Measurements from ENCODE around the gene DHRS7C.

DHRS7C gene

DNA sequence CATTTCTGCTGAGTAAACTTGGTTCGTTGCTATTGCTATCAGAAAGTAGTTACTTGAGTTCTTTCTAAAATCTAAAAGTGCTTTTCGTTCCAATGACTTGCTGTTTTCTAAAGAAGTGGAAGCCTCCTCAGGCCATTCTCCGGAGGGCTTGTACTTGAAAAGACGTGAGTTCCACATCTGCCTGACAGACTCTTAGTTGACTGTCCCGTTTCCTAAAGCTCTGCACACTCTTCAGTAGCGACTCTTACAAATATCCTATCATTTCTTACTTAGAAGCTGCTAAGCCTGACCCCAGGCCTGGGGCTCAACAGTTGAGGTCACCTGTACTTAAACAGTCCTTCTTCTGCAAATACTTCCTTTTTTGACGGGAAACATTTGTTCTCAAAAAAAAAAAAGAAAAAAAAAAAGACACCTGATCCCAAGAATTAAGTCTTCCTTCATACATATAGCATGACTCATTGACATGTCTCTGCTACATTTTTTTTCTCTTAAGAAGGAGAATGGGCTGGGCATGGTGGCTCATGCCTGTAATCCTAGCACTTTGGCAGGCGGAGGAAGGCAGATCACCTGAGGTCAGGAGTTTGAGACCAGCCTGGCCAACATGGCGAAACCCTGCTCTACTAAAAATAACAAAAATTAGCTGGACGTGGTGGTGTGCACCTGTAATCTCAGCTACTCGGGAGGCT, 61.5 kb downstream of the DHRS7C start:
- no peak for DNase-seq (ENCODE audit: low read depth)
- H3K4me3 ChIP-seq (ENCODE audit: low read depth, low read length), result no peak overlapping the region
- TF ChIP-seq, protein P1, sequence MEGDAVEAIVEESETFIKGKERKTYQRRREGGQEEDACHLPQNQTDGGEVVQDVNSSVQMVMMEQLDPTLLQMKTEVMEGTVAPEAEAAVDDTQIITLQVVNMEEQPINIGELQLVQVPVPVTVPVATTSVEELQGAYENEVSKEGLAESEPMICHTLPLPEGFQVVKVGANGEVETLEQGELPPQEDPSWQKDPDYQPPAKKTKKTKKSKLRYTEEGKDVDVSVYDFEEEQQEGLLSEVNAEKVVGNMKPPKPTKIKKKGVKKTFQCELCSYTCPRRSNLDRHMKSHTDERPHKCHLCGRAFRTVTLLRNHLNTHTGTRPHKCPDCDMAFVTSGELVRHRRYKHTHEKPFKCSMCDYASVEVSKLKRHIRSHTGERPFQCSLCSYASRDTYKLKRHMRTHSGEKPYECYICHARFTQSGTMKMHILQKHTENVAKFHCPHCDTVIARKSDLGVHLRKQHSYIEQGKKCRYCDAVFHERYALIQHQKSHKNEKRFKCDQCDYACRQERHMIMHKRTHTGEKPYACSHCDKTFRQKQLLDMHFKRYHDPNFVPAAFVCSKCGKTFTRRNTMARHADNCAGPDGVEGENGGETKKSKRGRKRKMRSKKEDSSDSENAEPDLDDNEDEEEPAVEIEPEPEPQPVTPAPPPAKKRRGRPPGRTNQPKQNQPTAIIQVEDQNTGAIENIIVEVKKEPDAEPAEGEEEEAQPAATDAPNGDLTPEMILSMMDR (IDR thresholded peaks at IDR 0.05; ENCODE audit: control insufficient read depth, extremely low read depth, insufficient read depth), result no peak

DNA sequence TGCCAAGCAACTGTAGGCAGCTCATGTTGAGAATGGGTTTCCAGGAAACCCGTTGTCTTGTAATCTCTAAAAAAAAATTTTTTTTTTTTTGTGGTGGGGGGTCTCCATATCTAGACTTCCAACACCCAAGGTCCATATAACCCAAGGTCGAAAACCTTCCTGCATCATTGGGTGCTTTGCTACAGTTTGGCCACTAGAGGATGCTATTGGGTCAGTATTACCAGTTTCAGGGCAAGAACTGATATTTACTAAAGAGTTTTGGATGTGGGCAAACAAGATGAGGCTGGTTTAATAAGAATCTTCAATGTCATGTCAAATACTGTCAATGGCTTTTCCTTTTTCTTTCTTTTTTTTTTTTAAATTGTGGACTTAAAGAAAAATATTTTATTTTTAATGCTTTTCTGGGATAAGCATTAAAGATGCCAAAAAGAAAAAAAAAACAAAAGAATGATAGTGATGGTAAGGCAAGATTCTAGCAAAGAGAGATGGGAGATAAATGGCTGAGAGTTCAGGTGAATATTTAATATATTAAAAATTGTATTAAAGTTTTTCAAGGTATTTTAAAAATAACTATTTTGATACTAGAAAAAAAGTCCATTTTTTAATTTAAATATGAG, 62.2 kb downstream of the DHRS7C start:
- no peak overlapping the region for H3K4me3 ChIP-seq (ENCODE audit: low read depth, low read length)
- peak; percentile 32 for DNase-seq (ENCODE audit: low read depth)
- TF ChIP-seq, protein P1 (IDR thresholded peaks at IDR 0.05; ENCODE audit: control insufficient read depth, extremely low read depth, insufficient read depth), result peak; percentile 96

DNA sequence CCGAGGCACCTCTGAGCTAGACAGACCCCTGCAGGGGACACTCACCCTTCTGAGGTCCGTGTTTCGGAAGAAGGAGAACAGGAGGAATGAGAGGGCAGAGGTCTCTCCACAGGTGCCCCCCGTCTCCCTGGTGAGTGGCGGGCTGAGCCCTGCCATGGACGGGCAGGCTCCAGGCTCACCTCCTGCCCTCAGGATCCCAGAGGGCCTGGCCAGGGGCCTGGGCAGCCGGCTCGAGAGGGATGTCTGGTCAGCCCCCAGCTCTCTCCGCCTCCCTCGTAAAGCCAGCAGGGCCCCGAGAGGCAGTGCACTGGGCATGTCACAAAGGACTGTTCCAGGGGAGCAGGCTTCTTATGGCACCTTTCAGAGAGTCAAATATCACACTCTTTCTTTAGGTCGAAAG, 62.8 kb downstream of the DHRS7C start:
- no peak for DNase-seq (ENCODE audit: low read depth)
- TF ChIP-seq, protein P1 (IDR thresholded peaks at IDR 0.05; ENCODE audit: control insufficient read depth, extremely low read depth, insufficient read depth), result no peak

DNA sequence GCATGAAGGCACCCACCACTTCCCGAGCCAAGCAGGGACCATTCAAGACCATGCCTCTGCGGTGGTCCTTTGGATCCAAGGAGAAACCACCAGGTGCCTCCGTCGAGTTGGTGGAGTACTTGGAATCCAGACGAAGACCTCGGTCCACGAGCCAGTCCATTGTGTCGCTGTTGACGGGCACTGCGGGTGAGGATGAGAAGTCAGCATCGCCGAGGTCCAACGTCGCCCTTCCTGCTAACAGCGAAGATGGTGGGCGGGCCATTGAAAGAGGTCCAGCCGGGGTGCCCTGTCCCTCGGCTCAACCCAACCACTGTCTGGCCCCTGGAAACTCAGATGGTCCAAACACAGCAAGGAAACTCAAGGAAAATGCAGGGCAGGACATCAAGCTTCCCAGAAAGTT, 63.4 kb downstream of the DHRS7C start:
- TF ChIP-seq, protein P1 (IDR thresholded peaks at IDR 0.05; ENCODE audit: control insufficient read depth, extremely low read depth, insufficient read depth), result no peak
- no peak overlapping the region for H3K4me3 ChIP-seq (ENCODE audit: low read depth, low read length)
- DNase-seq (ENCODE audit: low read depth), result no peak

More for the DNA sequence above, 62.8 kb downstream of the DHRS7C start:
- no peak overlapping the region for H3K4me3 ChIP-seq (ENCODE audit: low read depth, low read length)

DNA sequence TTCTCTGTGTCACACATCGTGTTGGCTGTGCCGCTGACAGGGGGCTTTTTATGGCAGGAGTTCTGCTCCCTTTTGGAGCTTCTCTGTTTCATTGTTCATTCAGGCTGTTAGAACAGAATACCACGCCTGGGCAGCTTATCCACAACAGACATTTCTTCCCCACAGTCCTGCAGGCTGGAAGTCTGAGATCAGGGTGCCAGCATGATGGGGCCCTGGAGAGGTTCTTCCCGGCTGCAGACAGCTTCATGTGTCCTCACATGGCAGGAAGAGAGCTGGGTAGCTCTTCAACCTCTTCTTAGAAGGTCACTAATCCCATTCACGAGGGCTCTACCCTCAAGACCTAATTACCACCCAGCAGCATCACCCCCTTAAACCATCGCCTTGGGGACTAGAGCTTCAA, 65.1 kb downstream of the DHRS7C start:
- no peak overlapping the region for H3K4me3 ChIP-seq (ENCODE audit: low read depth, low read length)
- TF ChIP-seq, protein P1 (IDR thresholded peaks at IDR 0.05; ENCODE audit: control insufficient read depth, extremely low read depth, insufficient read depth), result no peak
- no peak for DNase-seq (ENCODE audit: low read depth)

DNA sequence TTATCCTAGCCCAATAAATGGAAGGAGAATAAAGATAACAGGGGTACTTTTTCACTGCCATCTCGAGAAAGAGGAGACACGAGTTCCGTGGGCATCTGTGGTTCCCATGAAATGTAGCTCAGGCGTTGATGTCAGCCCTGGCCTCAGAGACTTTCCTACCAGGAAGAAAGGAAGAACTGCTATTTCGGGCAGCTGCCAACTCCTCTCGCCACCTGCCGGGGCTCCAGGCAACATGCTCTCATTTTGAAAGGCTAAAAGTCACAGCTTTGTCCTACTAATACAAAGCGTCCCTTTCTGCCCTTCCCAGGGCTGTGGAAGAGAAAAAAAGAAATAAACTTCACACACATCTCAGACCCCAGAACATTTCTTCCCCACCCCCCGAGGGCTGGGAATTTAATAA, 65.8 kb downstream of the DHRS7C start:
- TF ChIP-seq, protein P1 (IDR thresholded peaks at IDR 0.05; ENCODE audit: control insufficient read depth, extremely low read depth, insufficient read depth), result peak; percentile 30
- no peak overlapping the region for H3K4me3 ChIP-seq (ENCODE audit: low read depth, low read length)
- peak; percentile 1 for DNase-seq (ENCODE audit: low read depth)

All from LNCaP clone FGC (cell line).